Liver (tissue), 9 donors: Measurements from ENCODE around the gene THEM5. TPM values are rescaled to one million over a fixed set of nuclear protein-coding genes. Genes with fewer than 3 reads are reported as not detected.

Source experiments
- DNase-seq: peaks from one replicate; pipeline ENCODE4 v3.0.0-alpha.2; 2017; ENCODE audit warnings: low spot score
- H3K27ac ChIP-seq, 2 donors: one replicate each; pipeline ENCODE4 v1.7.0; 2013; ENCODE audit warnings: inconsistent platforms in 2 of 2, low read length in 2 of 2, control low read depth in 1 of 2, low read depth in 1 of 2, mild to moderate bottlenecking in 1 of 2
- H3K27me3 ChIP-seq, 4 donors: one replicate each; pipeline versions ENCODE4 v1.6.1 to v1.7.0; 2013; ENCODE audit warnings: low read length in 3 of 4, inconsistent platforms in 1 of 4, mild to moderate bottlenecking in 1 of 4, moderate library complexity in 1 of 4; ENCODE audit not compliant: control insufficient read depth in 4 of 4, insufficient read depth in 4 of 4
- H3K36me3 ChIP-seq, 4 donors: one replicate each; pipeline versions ENCODE4 v1.6.1 to v1.7.0; 2013; ENCODE audit warnings: low read length in 3 of 4, mild to moderate bottlenecking in 3 of 4, low read depth in 1 of 4, moderate library complexity in 1 of 4; ENCODE audit not compliant: control insufficient read depth in 4 of 4, insufficient read depth in 3 of 4
- H3K4me1 ChIP-seq, 4 donors: one replicate each; pipeline versions ENCODE4 v1.6.1 to v1.7.0; 2013; ENCODE audit warnings: low read length in 3 of 4, mild to moderate bottlenecking in 3 of 4, moderate library complexity in 1 of 4; ENCODE audit not compliant: control insufficient read depth in 4 of 4, insufficient read depth in 4 of 4
- H3K4me3 ChIP-seq, 3 donors: one replicate each; pipeline versions ENCODE4 v1.6.1 to v1.7.0; 2013; ENCODE audit warnings: low read length in 3 of 3, control low read depth in 1 of 3, low read depth in 1 of 3, mild to moderate bottlenecking in 1 of 3
- H3K9ac ChIP-seq, 2 donors: one replicate each; pipeline ENCODE4 v1.7.0; 2013; ENCODE audit warnings: low read length in 2 of 2, mild to moderate bottlenecking in 2 of 2, moderate library complexity in 2 of 2, control low read depth in 1 of 2, low read depth in 1 of 2
- H3K9me3 ChIP-seq, 4 donors: one replicate each; pipeline versions ENCODE4 v1.6.1 to v1.7.0; 2013; ENCODE audit warnings: low read length in 3 of 4; ENCODE audit not compliant: control insufficient read depth in 4 of 4
- EGR1 ChIP-seq, 2 donors: IDR thresholded peaks; 2 replicates each; pipeline ENCODE4 v1.6.1; 2016 to 2018; ENCODE audit warnings: antibody characterized with exemption in 2 of 2, low read depth in 2 of 2
- FOXA1 ChIP-seq: IDR thresholded peaks from 2 replicates; pipeline ENCODE4 v1.6.1; 2016; ENCODE audit warnings: antibody characterized with exemption
- FOXA2 ChIP-seq: IDR thresholded peaks from 2 replicates; pipeline ENCODE4 v1.6.1; 2016; ENCODE audit warnings: antibody characterized with exemption
- GABPA ChIP-seq, 2 donors: IDR thresholded peaks in 1 of 2; conservative IDR thresholded peaks in 1 of 2; 2 replicates each; pipeline ENCODE4 v1.6.1; 2016; ENCODE audit warnings: antibody characterized with exemption in 2 of 2, mild to moderate bottlenecking in 1 of 2, moderate library complexity in 1 of 2
- HNF4G ChIP-seq: IDR thresholded peaks from 2 replicates; pipeline ENCODE4 v1.6.1; 2016; ENCODE audit warnings: antibody characterized with exemption
- JUND ChIP-seq, 2 donors: IDR thresholded peaks; 2 replicates each; pipeline ENCODE4 v1.6.1; 2016; ENCODE audit warnings: antibody characterized with exemption in 2 of 2
- NR2F2 ChIP-seq: IDR thresholded peaks from 2 replicates; pipeline ENCODE4 v1.6.1; 2016; ENCODE audit warnings: antibody characterized with exemption
- RXRA ChIP-seq, 2 donors: IDR thresholded peaks; 2 replicates each; pipeline ENCODE4 v1.6.1; 2017 to 2018; ENCODE audit warnings: antibody characterized with exemption in 2 of 2, mild to moderate bottlenecking in 1 of 2
- SP1 ChIP-seq: IDR thresholded peaks from 2 replicates; pipeline ENCODE4 v1.6.1; 2018; ENCODE audit warnings: antibody characterized with exemption, mild to moderate bottlenecking
- TAF1 ChIP-seq: conservative IDR thresholded peaks from 2 replicates; pipeline ENCODE4 v1.6.1; 2016; ENCODE audit warnings: antibody characterized with exemption, mild to moderate bottlenecking
- WGBS: extraction: QIAGEN DNeasy Blood & Tissue Kit; methylation state at CpG from one replicate; pipeline ENCODE4 v1.1.7; 2013; 5-methylcytosine and 5-hydroxymethylcytosine counted together
- polyA plus RNA-seq, 2 donors: library from polyadenylated mRNA; stranded (reverse) in 1 of 2; unstranded in 1 of 2; fragments of 200-250 nt in 1 of 2; fragments of >200 nt in 1 of 2; fragmentation: Nextera tagmentation in 1 of 2; extraction: Ambion mirVana in 1 of 2; gene quantifications; one replicate each; pipeline versions ENCODE4 v1.2.1 to v1.2.3, GENCODE V29; 2013 to 2015
- total RNA-seq, 2 donors: library from RNA; depleted of rRNA; stranded (reverse); fragments of >200 nt; gene quantifications; one replicate each; pipeline ENCODE4 v1.2.3, GENCODE V29; 2014
- TF ChIP-seq, protein P1 (sequence below): fragments of 150-350 bp; IDR thresholded peaks from 2 replicates; pipeline ENCODE4 v1.5.1; 2017; ENCODE audit warnings: improper control_type of control experiment, low read depth, low read length; ENCODE audit not compliant: missing input control
- TF ChIP-seq, protein P2 (sequence below): IDR thresholded peaks from 2 replicates; pipeline ENCODE4 v1.6.1; 2016; ENCODE audit warnings: antibody characterized with exemption, mild to moderate bottlenecking
- TF ChIP-seq, protein P3 (sequence below): IDR thresholded peaks from 2 replicates; pipeline ENCODE4 v1.6.1; 2016; ENCODE audit warnings: antibody characterized with exemption
- TF ChIP-seq, protein P4 (sequence below): IDR thresholded peaks from 2 replicates; pipeline ENCODE4 v1.6.1; 2016; ENCODE audit warnings: antibody characterized with exemption
- donor health status: healthy.
- donor health status: healthy.
- donor health status: healthy.
- donor health status: healthy.
- donor health status: healthy.

Gene THEM5
- total and polyA plus RNA-seq, 4 donors = 0.09 TPM; not detected in 3

DNA sequence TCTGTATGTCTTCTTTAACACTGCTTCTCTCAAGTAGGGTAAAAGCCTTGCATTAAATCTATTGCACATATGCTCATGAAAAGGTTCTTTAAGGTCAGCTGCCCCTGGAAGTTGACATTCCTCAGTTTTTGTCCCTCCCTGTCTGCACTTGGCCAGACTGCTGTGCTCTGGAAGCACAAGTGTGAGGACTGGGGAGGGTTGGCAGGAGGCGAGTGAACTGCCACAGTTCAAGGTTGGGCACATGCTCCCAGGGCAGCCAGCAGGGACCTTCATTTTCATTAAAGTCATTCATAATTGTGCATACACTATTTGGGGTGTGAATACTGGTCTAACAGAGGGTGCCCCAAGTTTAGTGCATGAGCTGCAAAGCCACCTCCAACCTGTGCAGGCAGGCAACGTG lies 10.9 kb upstream of the THEM5 start:
- H3K27me3 ChIP-seq = no peaks in the 10 kb centered on the region
- H3K27ac ChIP-seq = no peak overlapping the region
- 29% methylated on average over 2 of the region's 2 CpGs for WGBS
- no peaks in the 10 kb centered on the region for H3K9me3 ChIP-seq
- H3K9ac ChIP-seq = no peak overlapping the region
- H3K36me3 ChIP-seq = no peaks in the 10 kb centered on the region
- no peak for DNase-seq
- no peak for TF ChIP-seq HNF4G
- no peak for TF ChIP-seq EGR1 (IDR thresholded peaks at IDR 0.05; ENCODE audit: low read depth in 2 of 2)
- TF ChIP-seq FOXA1 = no peak
- no peak for TF ChIP-seq NR2F2
- no peak for TF ChIP-seq FOXA2
- TF ChIP-seq RXRA (IDR thresholded peaks at IDR 0.05) = no peak
- TF ChIP-seq, protein P1, sequence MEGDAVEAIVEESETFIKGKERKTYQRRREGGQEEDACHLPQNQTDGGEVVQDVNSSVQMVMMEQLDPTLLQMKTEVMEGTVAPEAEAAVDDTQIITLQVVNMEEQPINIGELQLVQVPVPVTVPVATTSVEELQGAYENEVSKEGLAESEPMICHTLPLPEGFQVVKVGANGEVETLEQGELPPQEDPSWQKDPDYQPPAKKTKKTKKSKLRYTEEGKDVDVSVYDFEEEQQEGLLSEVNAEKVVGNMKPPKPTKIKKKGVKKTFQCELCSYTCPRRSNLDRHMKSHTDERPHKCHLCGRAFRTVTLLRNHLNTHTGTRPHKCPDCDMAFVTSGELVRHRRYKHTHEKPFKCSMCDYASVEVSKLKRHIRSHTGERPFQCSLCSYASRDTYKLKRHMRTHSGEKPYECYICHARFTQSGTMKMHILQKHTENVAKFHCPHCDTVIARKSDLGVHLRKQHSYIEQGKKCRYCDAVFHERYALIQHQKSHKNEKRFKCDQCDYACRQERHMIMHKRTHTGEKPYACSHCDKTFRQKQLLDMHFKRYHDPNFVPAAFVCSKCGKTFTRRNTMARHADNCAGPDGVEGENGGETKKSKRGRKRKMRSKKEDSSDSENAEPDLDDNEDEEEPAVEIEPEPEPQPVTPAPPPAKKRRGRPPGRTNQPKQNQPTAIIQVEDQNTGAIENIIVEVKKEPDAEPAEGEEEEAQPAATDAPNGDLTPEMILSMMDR = no peak
- TF ChIP-seq, protein P2, sequence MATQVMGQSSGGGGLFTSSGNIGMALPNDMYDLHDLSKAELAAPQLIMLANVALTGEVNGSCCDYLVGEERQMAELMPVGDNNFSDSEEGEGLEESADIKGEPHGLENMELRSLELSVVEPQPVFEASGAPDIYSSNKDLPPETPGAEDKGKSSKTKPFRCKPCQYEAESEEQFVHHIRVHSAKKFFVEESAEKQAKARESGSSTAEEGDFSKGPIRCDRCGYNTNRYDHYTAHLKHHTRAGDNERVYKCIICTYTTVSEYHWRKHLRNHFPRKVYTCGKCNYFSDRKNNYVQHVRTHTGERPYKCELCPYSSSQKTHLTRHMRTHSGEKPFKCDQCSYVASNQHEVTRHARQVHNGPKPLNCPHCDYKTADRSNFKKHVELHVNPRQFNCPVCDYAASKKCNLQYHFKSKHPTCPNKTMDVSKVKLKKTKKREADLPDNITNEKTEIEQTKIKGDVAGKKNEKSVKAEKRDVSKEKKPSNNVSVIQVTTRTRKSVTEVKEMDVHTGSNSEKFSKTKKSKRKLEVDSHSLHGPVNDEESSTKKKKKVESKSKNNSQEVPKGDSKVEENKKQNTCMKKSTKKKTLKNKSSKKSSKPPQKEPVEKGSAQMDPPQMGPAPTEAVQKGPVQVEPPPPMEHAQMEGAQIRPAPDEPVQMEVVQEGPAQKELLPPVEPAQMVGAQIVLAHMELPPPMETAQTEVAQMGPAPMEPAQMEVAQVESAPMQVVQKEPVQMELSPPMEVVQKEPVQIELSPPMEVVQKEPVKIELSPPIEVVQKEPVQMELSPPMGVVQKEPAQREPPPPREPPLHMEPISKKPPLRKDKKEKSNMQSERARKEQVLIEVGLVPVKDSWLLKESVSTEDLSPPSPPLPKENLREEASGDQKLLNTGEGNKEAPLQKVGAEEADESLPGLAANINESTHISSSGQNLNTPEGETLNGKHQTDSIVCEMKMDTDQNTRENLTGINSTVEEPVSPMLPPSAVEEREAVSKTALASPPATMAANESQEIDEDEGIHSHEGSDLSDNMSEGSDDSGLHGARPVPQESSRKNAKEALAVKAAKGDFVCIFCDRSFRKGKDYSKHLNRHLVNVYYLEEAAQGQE = no peak
- TF ChIP-seq, protein P3, sequence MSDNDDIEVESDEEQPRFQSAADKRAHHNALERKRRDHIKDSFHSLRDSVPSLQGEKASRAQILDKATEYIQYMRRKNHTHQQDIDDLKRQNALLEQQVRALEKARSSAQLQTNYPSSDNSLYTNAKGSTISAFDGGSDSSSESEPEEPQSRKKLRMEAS = no peak
- TF ChIP-seq JUND (IDR thresholded peaks at IDR 0.05) = no peak
- H3K4me3 ChIP-seq = no peak overlapping the region
- H3K4me1 ChIP-seq = no peaks in the 10 kb centered on the region

DNA sequence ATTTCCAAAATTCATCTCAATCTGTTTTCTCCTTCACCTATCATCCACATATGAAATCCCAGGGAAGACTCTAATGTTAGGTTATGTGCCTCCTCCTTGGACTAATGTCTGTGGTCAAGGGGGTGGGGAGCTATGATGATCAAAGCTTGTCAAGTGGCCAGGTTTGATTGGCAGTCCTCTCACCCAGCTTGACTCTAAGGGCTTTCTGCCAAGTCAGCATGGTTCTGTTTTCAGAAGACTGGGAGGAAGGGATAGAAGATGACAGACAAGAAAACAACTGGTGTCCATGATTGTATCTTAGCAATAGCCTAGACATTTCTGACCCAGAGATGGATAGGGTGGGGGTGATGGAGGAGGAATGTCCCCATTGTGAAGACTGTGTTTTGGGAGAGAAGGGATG lies 9.1 kb upstream of the THEM5 start:
- no peak for TF ChIP-seq JUND (IDR thresholded peaks at IDR 0.05)
- no peak for TF ChIP-seq GABPA (IDR thresholded peaks at IDR 0.05 in 1 of 2, conservative IDR thresholded peaks at IDR 0.05 in 1 of 2)
- TF ChIP-seq, protein P4, sequence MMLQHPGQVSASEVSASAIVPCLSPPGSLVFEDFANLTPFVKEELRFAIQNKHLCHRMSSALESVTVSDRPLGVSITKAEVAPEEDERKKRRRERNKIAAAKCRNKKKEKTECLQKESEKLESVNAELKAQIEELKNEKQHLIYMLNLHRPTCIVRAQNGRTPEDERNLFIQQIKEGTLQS = no peak
- TF ChIP-seq NR2F2 = no peak
- Histone ChIP-seq H3K4me3 (no peak overlapping the region), H3K36me3 (no peaks in the 10 kb centered on the region), H3K4me1 (no peaks in the 10 kb centered on the region), H3K9me3 (no peaks in the 10 kb centered on the region), H3K9ac (no peak overlapping the region), H3K27ac (no peak overlapping the region), H3K27me3 (no peaks in the 10 kb centered on the region)
- DNase-seq = no peak

DNA sequence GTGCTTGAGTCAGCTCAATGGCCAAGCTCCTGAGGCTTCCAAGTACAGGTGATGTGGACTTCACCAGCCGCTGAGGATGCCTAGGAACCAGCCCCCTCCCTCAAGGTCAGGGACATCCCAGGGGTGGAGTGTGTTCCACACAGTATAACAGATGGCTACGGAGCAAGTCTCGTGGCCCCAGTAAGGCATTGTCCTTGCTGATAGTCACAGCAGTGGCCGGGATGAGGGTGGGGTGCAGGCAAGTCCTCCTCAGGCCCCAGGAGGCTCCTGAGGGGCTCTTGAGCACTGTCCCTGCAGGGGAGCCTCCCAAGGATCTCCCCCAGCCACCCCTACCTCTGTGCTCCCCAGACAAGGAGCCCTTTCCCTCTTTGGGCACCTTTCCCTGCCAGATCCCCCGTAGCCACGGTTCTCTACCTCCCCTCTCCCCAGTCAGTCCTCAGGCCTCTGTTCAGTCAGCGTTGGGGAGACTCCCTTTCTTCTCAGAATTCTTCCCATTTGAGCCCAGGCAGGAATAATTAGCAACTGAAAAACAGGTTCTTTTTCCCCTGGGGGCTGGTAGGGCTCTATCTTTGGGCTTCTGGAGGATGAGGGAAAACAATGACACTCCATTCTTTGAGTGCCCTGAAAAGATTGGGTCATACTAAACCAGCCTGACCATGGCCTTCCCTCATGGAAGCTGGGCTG lies 7.1 kb upstream of the THEM5 start:
- WGBS = 91% methylated on average over 7 of the region's 7 CpGs
- DNase-seq = no peak
- no peaks in the 10 kb centered on the region for H3K4me1 ChIP-seq
- H3K9ac ChIP-seq = no peak overlapping the region
- H3K9me3 ChIP-seq = no peaks in the 10 kb centered on the region
- no peaks in the 10 kb centered on the region for H3K27me3 ChIP-seq
- no peaks in the 10 kb centered on the region for H3K36me3 ChIP-seq
- H3K27ac ChIP-seq = no peak overlapping the region
- TF ChIP-seq NR2F2 (no peak), HNF4G (no peak), SP1 (no peak), RXRA (IDR thresholded peaks at IDR 0.05) (no peak), FOXA2 (no peak), TAF1 (no peak), FOXA1 (no peak)
- TF ChIP-seq, protein P3 = no peak
- TF ChIP-seq, protein P1 = no peak
- no peak overlapping the region for H3K4me3 ChIP-seq
